GM18498 (cell line): Measurements from ENCODE around the gene CLDND2.

Source experiments
- ATAC-seq: cut with Tn5 transposase; IDR thresholded peaks from one replicate; pipeline ENCODE4 v1.9.1; 2021; ENCODE audit warnings: mild to moderate bottlenecking, moderate library complexity; ENCODE audit not compliant: unreplicated experiment

The CLDND2 gene

DNA sequence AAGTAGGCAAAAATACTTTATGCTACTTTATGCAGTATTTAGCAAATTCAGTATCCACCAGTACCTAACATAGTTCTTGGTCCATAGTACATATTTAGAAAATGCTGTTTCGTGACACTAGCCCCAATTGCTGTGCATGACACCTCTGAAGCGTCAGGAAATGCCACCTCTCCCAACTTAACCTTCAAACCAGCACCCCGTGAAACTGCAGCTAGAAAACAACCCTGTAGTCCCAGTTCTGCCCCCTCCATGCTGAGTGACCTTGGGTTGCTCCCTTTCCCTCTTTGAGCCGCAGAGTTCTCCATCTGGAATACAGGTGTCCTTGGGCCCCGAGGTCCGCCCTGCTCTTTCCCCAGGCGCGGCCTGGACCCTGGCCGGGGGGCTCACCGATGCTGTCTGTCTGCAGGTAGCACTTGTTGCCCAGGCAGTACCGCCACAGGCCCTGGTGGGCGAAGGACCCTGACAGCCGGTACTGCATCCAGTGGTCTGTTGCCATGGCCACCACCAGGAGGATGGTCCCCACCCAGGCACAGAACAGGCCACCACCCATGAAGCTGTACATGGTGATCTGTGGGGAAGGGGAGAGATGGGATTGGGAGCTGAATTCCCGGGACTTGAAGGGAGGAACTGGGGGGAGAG, 18.2 kb upstream of the CLDND2 start:
- no peak for ATAC-seq

- ATAC-seq, result no peak
Observed at GRCh38 chr19:51382004-51382403, 13.2 kb upstream of the CLDND2 start.

- no peak for ATAC-seq
Observed at GRCh38 chr19:51380379-51380778, 11.6 kb upstream of the CLDND2 start.

- no peak for ATAC-seq
Observed at GRCh38 chr19:51377422-51377821, 8.6 kb upstream of the CLDND2 start.

DNA sequence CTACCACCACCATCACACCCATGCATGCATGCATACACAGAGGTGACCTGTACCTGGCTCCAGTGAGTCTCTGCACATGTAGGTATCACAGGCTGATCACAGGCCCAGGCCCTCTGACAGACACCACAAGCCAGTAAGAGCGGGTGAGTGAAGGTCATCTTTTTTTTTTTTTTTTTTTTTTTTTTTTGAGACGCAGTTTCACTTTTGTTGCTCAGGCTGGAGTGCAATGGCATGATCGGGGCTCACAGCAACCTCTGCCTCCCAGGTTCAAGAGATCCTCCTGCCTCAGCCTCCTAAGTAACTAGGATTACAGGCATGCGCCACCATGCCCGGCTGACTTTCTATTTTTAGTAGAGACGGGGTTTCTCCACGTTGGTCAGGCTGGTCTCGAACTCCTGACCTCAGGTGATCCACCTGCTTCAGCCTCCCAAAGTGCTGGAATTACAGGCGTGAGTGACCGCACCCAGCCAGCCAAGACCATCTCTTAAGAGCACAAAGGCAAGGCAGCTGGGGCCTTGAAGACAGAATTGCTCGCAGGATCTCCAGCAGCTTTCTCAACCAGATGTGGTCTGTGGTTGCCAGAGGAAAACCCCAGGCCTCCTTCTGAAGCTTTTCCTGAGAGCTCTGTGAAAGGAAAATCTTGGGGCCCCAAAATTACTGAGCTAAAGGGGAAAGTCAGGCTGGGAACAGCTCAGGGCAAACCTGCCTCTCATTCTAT, 6.9 kb upstream of the CLDND2 start:
- ATAC-seq, result no peak

GRCh38 chr19:51372649-51373504, 4.1 kb upstream of the CLDND2 start, which contains the start of gene NKG7:
Gene NKG7 (minus strand): TSS chr19:51372654. CDS start chr19:51372535, 119 bp downstream.
- peak; percentile 35 for ATAC-seq

GRCh38 chr19:51372021-51372648, 3.3 kb upstream of the CLDND2 start:
- ATAC-seq, result no peak

- no peak for ATAC-seq
Observed at GRCh38 chr19:51371186-51371690, 2.4 kb upstream of the CLDND2 start.

DNA sequence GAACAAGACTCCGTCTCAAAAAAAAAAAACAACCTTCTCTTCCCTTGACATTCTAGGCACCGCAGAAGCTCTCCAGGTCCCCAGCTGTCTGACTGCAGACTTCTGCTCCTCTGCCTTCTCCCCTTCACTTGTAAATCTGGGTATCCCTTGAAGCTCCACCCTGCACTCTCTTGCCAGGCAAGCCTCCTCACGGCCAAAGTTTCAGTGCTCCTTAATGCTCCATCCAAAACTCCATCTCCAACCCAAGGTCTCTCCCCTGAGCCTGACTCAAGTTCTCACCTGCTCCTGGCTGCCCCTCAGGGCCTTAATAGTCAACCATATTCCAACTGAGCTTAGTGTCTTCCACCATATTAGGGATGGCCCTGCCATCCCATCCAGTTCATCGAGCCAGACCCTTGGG, 1.4 kb upstream of the CLDND2 start:
- ATAC-seq, result no peak

DNA sequence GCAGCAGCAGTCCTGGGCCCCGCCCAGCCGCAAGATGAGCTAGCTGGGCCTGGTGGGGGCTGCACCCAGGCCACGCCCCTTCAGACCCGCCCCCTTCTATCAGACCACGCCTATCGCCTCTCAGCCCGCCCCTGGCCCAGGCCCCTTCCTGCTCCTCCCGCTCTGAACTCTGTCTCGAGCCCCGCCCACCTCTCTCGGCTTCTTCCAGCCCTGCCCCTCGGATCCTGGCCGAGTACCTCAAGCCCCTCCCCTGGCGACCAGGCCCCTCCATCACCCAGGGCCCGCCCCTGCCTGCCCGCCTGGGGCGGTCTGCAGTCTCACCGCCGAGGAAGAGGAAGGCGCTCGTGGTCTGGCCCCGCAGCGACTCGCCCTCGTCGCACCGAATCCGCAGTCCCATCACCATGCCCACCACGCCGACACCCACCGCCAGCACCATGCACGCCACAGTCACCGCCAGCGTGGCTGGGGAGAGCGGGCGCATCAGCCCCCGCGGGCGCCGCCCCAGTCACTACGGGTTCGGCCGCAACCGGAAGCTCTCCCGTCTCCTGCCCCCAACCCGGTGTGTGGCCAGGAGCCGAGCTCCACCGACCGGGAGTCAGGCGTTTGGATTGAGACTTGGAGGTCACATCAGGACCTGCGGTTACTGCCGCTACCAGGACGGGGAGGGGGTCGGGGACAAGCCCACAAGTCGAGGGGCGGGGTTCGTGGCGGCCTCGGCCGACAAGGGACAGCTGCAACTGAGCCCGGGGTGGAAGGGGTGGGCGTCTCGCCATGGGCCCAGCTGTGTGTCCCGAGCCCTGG, 1.0 kb downstream of the CLDND2 start:
- ATAC-seq, result peak; percentile 76

- peak; percentile 9 for ATAC-seq
Observed at GRCh38 chr19:51367255-51367564, 1.6 kb downstream of the CLDND2 start.

DNA sequence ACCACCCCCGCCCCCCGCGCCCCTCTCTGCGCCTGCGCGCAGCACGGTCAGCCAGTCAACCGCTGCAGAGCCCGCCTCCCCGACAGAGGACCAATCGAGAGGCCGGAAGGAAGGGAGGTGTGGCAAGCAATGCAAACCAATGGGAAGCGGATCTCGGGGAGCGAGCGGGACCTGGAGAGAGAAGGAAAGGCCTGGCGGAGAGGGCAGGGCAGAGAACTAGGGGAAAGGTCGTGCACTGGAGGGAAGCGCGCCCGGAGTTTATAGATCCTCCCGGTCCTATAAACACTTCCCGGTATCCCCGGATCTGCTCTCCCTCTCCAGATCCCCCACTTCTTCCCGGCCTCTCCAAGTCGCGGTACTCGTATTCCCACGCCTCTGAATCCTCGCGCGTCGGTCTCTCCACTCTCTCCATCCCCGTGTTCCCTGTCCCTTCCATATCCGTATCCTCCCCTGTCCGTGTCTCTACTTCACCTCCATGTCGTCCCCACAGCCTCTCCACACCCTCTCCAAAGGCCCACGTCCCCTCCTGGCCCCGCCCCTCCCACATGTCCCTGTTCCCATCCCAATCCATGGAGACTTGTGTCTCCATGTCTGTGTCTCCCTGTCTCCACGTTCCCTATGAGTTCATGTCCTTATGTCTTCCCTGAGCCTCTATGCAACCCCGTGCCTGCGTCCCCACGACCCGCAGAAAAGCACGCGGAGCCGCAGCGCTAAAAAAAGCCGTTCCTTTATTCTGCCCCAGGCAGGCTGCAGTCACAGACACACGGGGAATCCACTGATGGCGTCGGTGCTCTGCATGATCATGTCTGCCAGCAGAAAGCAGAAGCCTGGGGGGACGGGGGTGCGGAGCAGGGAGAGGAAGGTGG, 2.2 kb downstream of the CLDND2 start:
- ATAC-seq, result peak; percentile 52

- ATAC-seq, result no peak
Observed at GRCh38 chr19:51365965-51366388, 2.8 kb downstream of the CLDND2 start, which contains the start of gene ETFB. Gene ETFB (minus strand): TSS chr19:51366388. CDS start chr19:51366326, 62 bp downstream.

DNA sequence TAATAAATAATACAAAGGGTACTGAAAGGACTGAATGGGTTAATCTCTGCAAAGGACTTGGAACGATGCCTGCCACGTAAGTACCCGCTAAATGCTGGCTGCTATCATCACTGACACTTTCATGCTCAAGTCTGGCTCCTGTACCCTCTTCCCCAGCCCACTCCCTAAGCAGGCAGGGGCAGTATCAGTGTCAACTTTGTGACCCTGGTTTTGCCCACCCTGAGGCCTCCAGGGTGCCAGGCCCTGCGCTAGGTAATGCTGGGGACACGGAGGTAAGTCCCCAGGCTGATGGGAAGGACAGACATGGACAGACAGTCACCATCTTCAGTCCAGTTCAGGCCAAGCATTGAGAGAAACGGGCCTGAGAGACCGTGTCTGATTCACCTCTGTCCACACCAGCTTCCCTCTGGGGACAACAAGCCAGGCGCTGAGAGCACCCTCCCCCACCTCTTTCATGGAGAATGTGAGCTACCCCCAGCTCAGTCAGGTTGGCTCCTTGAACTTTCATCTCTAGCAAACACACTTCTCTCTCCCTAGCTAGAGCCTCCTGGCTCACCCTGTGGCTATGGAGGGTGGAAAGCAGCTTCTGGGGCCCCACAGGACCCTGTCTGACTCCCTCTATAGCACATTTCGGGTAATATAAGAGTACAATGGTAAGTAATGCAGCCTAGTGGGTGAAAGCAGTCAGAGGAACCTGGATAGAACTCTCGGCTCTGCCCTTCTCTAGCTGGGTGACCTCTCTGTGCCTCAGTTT, 3.4 kb downstream of the CLDND2 start:
- ATAC-seq, result no peak

DNA sequence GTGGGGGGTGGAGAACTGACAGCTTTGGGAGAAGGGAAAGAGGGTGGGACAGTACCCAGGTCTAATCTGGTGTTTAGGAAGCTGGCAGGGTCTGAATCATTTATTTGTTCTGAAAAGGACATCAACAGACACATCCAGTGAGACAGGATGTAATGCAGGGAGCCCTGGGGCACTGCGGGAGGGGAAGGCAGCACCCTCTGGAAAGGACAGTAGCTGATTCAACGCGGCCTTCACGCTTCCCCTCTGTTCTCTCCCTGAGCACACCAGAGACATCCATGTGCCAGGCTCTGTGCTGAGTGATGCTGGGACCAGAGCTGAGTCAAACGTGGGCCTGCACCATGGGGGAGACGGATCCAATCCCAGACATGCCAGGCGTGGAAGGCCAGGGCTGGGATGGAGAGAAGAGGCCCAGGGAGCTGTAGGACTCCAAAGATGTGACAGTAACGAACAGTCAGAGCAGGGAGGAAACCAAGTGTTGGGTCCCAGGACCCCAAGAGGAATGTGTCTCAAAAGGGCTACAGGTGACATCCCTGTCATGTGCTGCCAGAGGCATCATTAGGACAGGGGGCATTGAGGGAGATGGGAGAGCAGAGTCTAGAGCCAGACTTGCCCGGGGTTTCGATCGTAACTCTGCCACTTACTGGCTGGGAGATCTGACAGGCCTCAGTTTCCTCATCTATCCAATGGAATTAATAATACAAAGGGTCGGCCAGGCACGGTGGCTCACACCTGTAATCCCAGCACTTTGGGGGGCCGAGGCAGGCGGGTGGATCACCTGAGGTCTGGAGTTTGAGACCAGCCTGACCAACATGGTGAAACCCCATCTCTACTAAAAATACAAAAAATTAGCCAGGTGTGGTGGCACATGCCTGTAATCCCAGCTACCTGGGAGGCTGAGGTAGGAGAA, 4.3 kb downstream of the CLDND2 start:
- no peak for ATAC-seq

DNA sequence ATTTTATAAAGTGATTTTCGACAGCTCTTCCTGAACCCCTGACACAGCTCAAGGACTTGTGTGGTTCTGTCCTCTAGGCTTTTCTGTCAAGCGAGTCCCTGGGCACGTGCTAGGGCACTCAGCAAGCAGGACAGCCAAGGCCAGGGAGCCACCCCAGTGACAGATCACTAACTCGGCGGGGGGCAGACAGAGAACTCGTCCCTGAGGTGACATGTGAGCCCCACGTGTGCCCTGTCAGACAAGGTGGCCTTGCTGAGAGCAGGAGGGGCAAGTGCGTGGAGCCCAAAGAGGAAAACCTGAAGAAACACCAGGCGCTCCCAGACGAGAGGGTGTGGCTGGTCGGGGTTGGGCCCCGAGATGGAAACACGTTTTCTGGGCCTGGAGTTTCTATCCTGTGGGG, 7.6 kb downstream of the CLDND2 start:
- ATAC-seq, result no peak

GRCh38 chr19:51359294-51359693, 9.5 kb downstream of the CLDND2 start:
- ATAC-seq, result no peak
